Measurements from ENCODE around the gene RTTN.

The RTTN gene

DNA sequence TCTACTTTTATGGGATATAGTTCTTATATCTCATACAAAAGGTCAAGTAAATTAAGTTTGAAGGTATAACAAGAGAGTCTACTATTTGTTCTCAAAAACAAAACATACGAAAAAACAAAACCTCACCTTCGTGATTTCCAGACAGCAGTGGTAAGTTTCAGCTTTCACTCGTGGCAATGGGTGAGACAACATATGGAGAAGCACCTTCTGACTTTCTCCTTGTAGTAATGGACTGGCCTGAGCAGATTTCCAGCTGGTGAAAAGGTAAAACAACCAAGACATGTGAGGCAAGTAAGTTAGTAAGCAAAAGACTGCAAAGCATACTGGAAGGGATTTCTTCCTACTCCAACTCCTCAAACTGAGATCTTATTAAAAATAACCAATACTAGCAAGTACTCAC, 39.6 kb downstream of the RTTN start:
- POLR2A ChIA-PET (ENCODE audit: low non-redundant PET) = no interaction called here
- DNase-seq (ENCODE audit: low spot score) = no peak

DNA sequence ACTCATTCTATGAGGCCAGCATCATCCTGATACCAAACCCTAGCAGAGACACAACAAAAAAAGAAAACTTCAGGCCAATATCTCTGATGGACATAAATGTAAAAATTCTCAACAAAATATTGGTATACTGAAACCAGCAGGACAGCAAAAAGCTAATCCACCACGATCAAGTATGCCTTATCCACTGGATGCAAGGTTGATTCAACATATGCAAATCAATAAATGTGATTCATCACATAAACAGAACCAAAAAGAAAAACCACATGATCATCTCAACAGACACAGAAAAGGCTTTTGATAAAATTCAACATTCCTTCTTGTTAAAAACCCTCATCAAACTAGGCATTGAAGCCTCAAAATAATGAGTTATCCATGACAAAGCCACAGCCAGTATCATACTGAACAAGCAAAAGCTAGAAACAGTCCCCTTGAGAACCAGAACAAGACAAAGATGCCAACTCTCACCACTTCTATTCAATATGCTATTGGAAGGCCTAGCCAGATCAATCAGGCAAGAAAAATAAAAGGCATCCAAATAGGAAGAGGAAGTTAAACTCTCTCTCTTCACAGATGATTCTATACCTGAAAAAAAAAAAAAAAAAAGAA, 45.3 kb downstream of the RTTN start:
- CTCF ChIA-PET = no interaction called here
- POLR2A ChIA-PET (ENCODE audit: low non-redundant PET) = no interaction called here
- TF ChIP-seq, protein P1, sequence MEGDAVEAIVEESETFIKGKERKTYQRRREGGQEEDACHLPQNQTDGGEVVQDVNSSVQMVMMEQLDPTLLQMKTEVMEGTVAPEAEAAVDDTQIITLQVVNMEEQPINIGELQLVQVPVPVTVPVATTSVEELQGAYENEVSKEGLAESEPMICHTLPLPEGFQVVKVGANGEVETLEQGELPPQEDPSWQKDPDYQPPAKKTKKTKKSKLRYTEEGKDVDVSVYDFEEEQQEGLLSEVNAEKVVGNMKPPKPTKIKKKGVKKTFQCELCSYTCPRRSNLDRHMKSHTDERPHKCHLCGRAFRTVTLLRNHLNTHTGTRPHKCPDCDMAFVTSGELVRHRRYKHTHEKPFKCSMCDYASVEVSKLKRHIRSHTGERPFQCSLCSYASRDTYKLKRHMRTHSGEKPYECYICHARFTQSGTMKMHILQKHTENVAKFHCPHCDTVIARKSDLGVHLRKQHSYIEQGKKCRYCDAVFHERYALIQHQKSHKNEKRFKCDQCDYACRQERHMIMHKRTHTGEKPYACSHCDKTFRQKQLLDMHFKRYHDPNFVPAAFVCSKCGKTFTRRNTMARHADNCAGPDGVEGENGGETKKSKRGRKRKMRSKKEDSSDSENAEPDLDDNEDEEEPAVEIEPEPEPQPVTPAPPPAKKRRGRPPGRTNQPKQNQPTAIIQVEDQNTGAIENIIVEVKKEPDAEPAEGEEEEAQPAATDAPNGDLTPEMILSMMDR (conservative IDR thresholded peaks at IDR 0.05; ENCODE audit: low read depth) = no peak
- no peak overlapping the region for H3K27ac ChIP-seq
- no peak for DNase-seq (ENCODE audit: low spot score)

More for the DNA sequence above, 39.6 kb downstream of the RTTN start:
- CTCF ChIA-PET = no interaction called here
- TF ChIP-seq, protein P1 (conservative IDR thresholded peaks at IDR 0.05; ENCODE audit: low read depth) = no peak
- H3K27ac ChIP-seq = no peak overlapping the region

DNA sequence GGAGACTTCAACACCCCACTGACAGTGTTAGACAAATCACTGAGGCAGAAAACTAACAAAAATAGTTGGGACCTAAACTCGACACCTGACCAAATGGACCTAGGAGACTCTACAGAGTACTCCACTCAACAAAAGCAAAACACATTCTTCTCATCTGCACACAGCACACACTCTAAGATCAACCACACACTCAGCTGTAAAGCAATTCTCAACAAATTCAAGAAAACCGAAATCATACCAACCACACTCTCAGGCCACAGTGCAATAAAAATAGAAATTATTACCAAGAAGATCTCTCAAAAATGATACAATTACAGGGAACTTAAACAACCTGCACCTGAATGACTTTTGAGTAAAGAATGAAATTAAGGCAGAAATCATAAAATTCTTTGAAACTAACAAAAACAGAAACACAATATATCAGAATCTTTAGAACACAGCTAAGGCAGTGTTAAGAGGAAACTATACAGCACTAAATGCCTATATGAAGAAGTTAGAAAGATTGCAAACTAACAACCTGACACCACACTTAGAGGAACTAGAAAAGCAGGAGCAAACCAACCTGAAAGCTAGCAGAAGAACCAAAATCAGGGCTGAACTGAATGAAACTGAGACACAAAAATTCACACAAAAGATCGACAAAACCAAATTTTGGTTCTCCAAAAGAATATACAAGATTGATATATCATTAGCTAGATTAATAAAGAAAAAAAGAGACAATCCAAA, 46.3 kb downstream of the RTTN start:
- no peak for DNase-seq (ENCODE audit: low spot score)
- ChIA-PET POLR2A (ENCODE audit: low non-redundant PET) (no interaction called here), CTCF (no interaction called here)
- H3K27ac ChIP-seq = no peak overlapping the region
- TF ChIP-seq, protein P1 (conservative IDR thresholded peaks at IDR 0.05; ENCODE audit: low read depth) = no peak

DNA sequence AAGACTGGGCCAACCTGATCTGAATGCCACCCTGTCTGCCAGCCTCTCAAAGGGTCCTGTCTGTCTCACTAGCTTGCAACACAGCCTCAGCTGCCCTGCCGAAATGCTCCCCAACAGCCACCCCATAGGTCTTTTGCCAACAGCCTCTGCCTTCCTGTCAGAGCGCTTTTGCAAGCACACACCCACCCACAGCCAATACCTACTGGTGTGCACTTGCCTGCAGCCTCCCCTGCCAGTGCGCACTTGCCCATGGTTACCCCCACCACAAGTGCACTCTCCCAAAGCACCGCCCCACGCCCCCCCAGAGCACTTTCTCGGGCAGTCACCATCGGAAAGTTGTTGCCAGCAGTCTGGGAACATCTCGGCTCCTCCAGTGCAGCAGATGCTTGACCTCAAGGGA, 48.6 kb downstream of the RTTN start:
- CTCF ChIA-PET = no interaction called here
- TF ChIP-seq, protein P1 (conservative IDR thresholded peaks at IDR 0.05; ENCODE audit: low read depth) = no peak
- H3K27ac ChIP-seq = no peak overlapping the region
- POLR2A ChIA-PET (ENCODE audit: low non-redundant PET) = no interaction called here
- no peak for DNase-seq (ENCODE audit: low spot score)

DNA sequence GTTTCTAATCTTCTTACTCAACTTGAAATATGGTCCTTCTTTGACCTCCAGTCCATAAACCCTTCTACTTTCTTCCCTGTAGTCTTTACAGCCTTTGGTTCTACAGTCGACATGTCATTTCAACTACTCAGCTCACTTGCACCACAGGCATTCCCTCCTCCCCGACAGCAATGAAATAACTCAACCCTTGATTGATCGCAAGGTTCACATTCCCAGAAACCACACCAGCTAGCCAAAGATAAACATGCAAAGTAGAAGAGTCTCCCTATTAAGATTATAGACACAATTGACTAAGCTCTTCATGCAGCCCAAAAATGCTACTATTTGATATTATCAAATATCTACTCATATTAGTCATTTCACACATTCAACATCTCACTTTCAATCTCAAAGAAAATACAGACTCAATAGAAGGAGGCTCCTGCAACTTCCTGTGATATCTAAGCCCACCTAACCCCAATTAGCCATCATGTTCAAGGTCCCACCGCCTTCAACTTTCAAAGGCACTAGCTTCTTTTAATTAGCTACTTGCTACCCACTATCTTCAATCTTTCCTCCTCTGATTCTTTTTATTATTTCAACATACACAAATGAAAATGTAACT, 50.8 kb downstream of the RTTN start:
- DNase-seq (ENCODE audit: low spot score) = no peak
- POLR2A ChIA-PET (ENCODE audit: low non-redundant PET) = no interaction called here
- no peak overlapping the region for H3K27ac ChIP-seq
- CTCF ChIA-PET = no interaction called here
- TF ChIP-seq, protein P1 (conservative IDR thresholded peaks at IDR 0.05; ENCODE audit: low read depth) = no peak

DNA sequence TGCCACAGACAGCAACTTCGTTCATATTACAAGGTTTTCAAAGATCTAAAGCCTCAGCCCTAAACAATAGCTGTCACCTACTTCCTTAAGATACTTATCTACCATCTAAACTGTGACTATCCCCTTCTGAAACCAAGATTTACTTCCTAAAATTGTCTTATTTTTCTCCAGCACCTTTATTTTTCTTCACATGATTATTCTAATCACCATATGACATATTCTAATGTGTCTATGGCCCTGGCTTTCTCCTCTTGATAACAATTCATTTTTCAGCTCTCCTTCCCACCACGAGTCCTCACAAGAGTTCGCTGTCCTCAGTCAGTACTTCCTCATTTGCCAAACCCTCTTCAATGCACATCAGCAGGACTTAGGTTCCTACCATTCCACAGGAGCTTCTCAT, 53.9 kb downstream of the RTTN start:
- no peak overlapping the region for H3K27ac ChIP-seq
- ChIA-PET POLR2A (ENCODE audit: low non-redundant PET) (interaction anchor here (0.5 kb wide), 1 partner anchor 12 kb away, joined by 3 read pairs; no protein-coding TSS in a partner anchor), CTCF (no interaction called here)
- TF ChIP-seq, protein P1 (conservative IDR thresholded peaks at IDR 0.05; ENCODE audit: low read depth) = no peak
- DNase-seq (ENCODE audit: low spot score) = no peak
